Activated T-helper 17 cell treated with anti-CD3 and anti-CD28 coated beads, Interleukin-2, amount 50 U/mL, for 72 hours (primary cell): Measurements from ENCODE around the gene PKP4. TPM values are rescaled to one million over a fixed set of nuclear protein-coding genes. Genes with fewer than 3 reads are reported as not detected.

Experiments
- ATAC-seq: fragments of 150-1000 bp; cut with Tn5 transposase; replicated peaks from 2 replicates; pipeline ENCODE4 v1.10.0; 2021; ENCODE audit warnings: mild to moderate bottlenecking, moderate library complexity
- H3K27ac Mint-ChIP-seq: one replicate; pipeline ENCODE4 v1.8.0; 2022; ENCODE audit warnings: mixed read lengths
- H3K27me3 Mint-ChIP-seq: one replicate; pipeline ENCODE4 v1.8.0; 2022; ENCODE audit warnings: mixed read lengths
- H3K36me3 Mint-ChIP-seq: one replicate; pipeline ENCODE4 v1.8.0; 2022; ENCODE audit warnings: low read depth, mild to moderate bottlenecking, mixed read lengths
- H3K4me1 Mint-ChIP-seq: one replicate; pipeline ENCODE4 v1.8.0; 2022; ENCODE audit warnings: mixed read lengths
- H3K4me3 Mint-ChIP-seq: one replicate; pipeline ENCODE4 v1.8.0; 2022; ENCODE audit warnings: mild to moderate bottlenecking, mixed read lengths
- H3K9me3 Mint-ChIP-seq: one replicate; pipeline ENCODE4 v1.8.0; 2022; ENCODE audit warnings: mixed read lengths
- total RNA-seq, 2 donors: library from RNA; stranded (reverse); gene quantifications; one replicate each; pipeline ENCODE4 v1.2.3, GENCODE V29; 2022

PKP4 gene
- total RNA-seq, 2 donors from 2014 or later: 24.0 to 35.0 TPM

- Mint-ChIP-seq H3K27ac (no peak overlapping the region), H3K4me1 (peaks cover 5% of the 10 kb centered on the region), H3K9me3 (no peaks in the 10 kb centered on the region), H3K36me3 (no peaks in the 10 kb centered on the region), H3K4me3 (no peak overlapping the region), H3K27me3 (no peaks in the 10 kb centered on the region)
- ATAC-seq: no peak
Observed at GRCh38 chr2:158500333-158500732, 43.6 kb downstream of the PKP4 start.

GRCh38 chr2:158501301-158501700, 44.5 kb downstream of the PKP4 start:
- no peaks in the 10 kb centered on the region for H3K27me3 Mint-ChIP-seq
- peaks cover 3% of the 10 kb centered on the region for H3K4me1 Mint-ChIP-seq
- H3K4me3 Mint-ChIP-seq: no peak overlapping the region
- ATAC-seq: no peak
- no peaks in the 10 kb centered on the region for H3K9me3 Mint-ChIP-seq
- no peaks in the 10 kb centered on the region for H3K36me3 Mint-ChIP-seq
- H3K27ac Mint-ChIP-seq: peak overlapping the region; percentile 49

- Mint-ChIP-seq H3K9me3 (no peaks in the 10 kb centered on the region), H3K4me1 (peaks cover 7% of the 10 kb centered on the region), H3K27ac (no peak overlapping the region), H3K4me3 (no peak overlapping the region), H3K36me3 (no peaks in the 10 kb centered on the region), H3K27me3 (no peaks in the 10 kb centered on the region)
- ATAC-seq: no peak
Observed at GRCh38 chr2:158502974-158503373, 46.2 kb downstream of the PKP4 start.

GRCh38 chr2:158504088-158504487, 47.3 kb downstream of the PKP4 start:
- no peaks in the 10 kb centered on the region for H3K9me3 Mint-ChIP-seq
- ATAC-seq: no peak
- H3K27ac Mint-ChIP-seq: no peak overlapping the region
- H3K4me3 Mint-ChIP-seq: no peak overlapping the region
- no peaks in the 10 kb centered on the region for H3K27me3 Mint-ChIP-seq
- H3K36me3 Mint-ChIP-seq: no peaks in the 10 kb centered on the region
- H3K4me1 Mint-ChIP-seq: peaks cover 7% of the 10 kb centered on the region

- Mint-ChIP-seq H3K27me3 (no peaks in the 10 kb centered on the region), H3K36me3 (no peaks in the 10 kb centered on the region), H3K4me1 (peaks cover 11% of the 10 kb centered on the region), H3K27ac (no peak overlapping the region), H3K4me3 (no peak overlapping the region), H3K9me3 (no peaks in the 10 kb centered on the region)
- no peak for ATAC-seq
Observed at GRCh38 chr2:158505448-158505934, 48.7 kb downstream of the PKP4 start.

GRCh38 chr2:158507141-158507540, 50.4 kb downstream of the PKP4 start:
- Mint-ChIP-seq H3K9me3 (no peaks in the 10 kb centered on the region), H3K4me3 (peak overlapping the region; percentile 12), H3K36me3 (no peaks in the 10 kb centered on the region), H3K4me1 (peaks cover 14% of the 10 kb centered on the region), H3K27ac (peak overlapping the region; percentile 58), H3K27me3 (no peaks in the 10 kb centered on the region)
- peak; percentile 89 for ATAC-seq

- no peak overlapping the region for H3K4me3 Mint-ChIP-seq
- no peak for ATAC-seq
- H3K27me3 Mint-ChIP-seq: no peaks in the 10 kb centered on the region
- no peaks in the 10 kb centered on the region for H3K36me3 Mint-ChIP-seq
- H3K9me3 Mint-ChIP-seq: no peaks in the 10 kb centered on the region
- peak overlapping the region; percentile 58 for H3K27ac Mint-ChIP-seq
- peaks cover 14% of the 10 kb centered on the region for H3K4me1 Mint-ChIP-seq
Observed at GRCh38 chr2:158507679-158508078, 50.9 kb downstream of the PKP4 start.

GRCh38 chr2:158509928-158510797, 53.4 kb downstream of the PKP4 start:
- Mint-ChIP-seq H3K27me3 (no peaks in the 10 kb centered on the region), H3K4me3 (no peak overlapping the region), H3K27ac (peak overlapping the region; percentile 74), H3K9me3 (no peaks in the 10 kb centered on the region), H3K4me1 (peaks cover 14% of the 10 kb centered on the region), H3K36me3 (peaks cover 6% of the 10 kb centered on the region)
- peak; percentile 53 for ATAC-seq

GRCh38 chr2:158510887-158511286, 54.1 kb downstream of the PKP4 start:
- Mint-ChIP-seq H3K27ac (no peak overlapping the region), H3K27me3 (no peaks in the 10 kb centered on the region), H3K36me3 (peaks cover 6% of the 10 kb centered on the region), H3K9me3 (no peaks in the 10 kb centered on the region), H3K4me1 (peaks cover 14% of the 10 kb centered on the region), H3K4me3 (no peak overlapping the region)
- ATAC-seq: no peak

- no peaks in the 10 kb centered on the region for H3K27me3 Mint-ChIP-seq
- H3K36me3 Mint-ChIP-seq: peaks cover 6% of the 10 kb centered on the region
- ATAC-seq: no peak
- no peak overlapping the region for H3K27ac Mint-ChIP-seq
- H3K4me3 Mint-ChIP-seq: no peak overlapping the region
- peaks cover 13% of the 10 kb centered on the region for H3K4me1 Mint-ChIP-seq
- H3K9me3 Mint-ChIP-seq: no peaks in the 10 kb centered on the region
Observed at GRCh38 chr2:158511706-158512105, 55.0 kb downstream of the PKP4 start.

- H3K4me3 Mint-ChIP-seq: no peak overlapping the region
- peaks cover 6% of the 10 kb centered on the region for H3K36me3 Mint-ChIP-seq
- peaks cover 7% of the 10 kb centered on the region for H3K4me1 Mint-ChIP-seq
- ATAC-seq: no peak
- no peak overlapping the region for H3K27ac Mint-ChIP-seq
- no peaks in the 10 kb centered on the region for H3K27me3 Mint-ChIP-seq
- no peaks in the 10 kb centered on the region for H3K9me3 Mint-ChIP-seq
Observed at GRCh38 chr2:158512323-158512722, 55.6 kb downstream of the PKP4 start.

GRCh38 chr2:158513841-158514240, 57.1 kb downstream of the PKP4 start:
- peaks cover 7% of the 10 kb centered on the region for H3K4me1 Mint-ChIP-seq
- H3K4me3 Mint-ChIP-seq: no peak overlapping the region
- no peak overlapping the region for H3K27ac Mint-ChIP-seq
- no peaks in the 10 kb centered on the region for H3K9me3 Mint-ChIP-seq
- peaks cover 6% of the 10 kb centered on the region for H3K36me3 Mint-ChIP-seq
- H3K27me3 Mint-ChIP-seq: no peaks in the 10 kb centered on the region
- no peak for ATAC-seq

GRCh38 chr2:158518084-158518483, 61.3 kb downstream of the PKP4 start:
- Mint-ChIP-seq H3K4me1 (no peaks in the 10 kb centered on the region), H3K36me3 (peaks cover 6% of the 10 kb centered on the region), H3K27ac (no peak overlapping the region), H3K9me3 (no peaks in the 10 kb centered on the region), H3K27me3 (no peaks in the 10 kb centered on the region), H3K4me3 (no peak overlapping the region)
- no peak for ATAC-seq

GRCh38 chr2:158519481-158519880, 62.7 kb downstream of the PKP4 start:
- no peaks in the 10 kb centered on the region for H3K9me3 Mint-ChIP-seq
- ATAC-seq: no peak
- H3K27me3 Mint-ChIP-seq: no peaks in the 10 kb centered on the region
- no peaks in the 10 kb centered on the region for H3K36me3 Mint-ChIP-seq
- H3K27ac Mint-ChIP-seq: no peak overlapping the region
- H3K4me1 Mint-ChIP-seq: no peaks in the 10 kb centered on the region
- no peak overlapping the region for H3K4me3 Mint-ChIP-seq
